Measurements from ENCODE around the gene FOXO6. TPM values are rescaled to one million over a fixed set of nuclear protein-coding genes. Genes with fewer than 3 reads are reported as not detected.
A peak's percentile ranks its signal among the peaks of the same experiment; 100 is the strongest.

FOXO6 gene
- total and polyA plus RNA-seq, 7 experiments from 2014 or later = 0.66 to 1.3 TPM; not detected in 5

- peak overlapping the region; percentile 75 to 92 (median 83) for H3K4me3 Mint-ChIP-seq
- Histone ChIP-seq H3K4me3 (ENCODE audit: low read length) (peak overlapping the region; percentile 17), H3K4me1 (ENCODE audit: control insufficient read depth in 2 of 2, insufficient read depth in 2 of 2, low read length in 2 of 2) (no peaks in the 10 kb centered on the region), H3K27me3 (ENCODE audit: control insufficient read depth in 2 of 2, insufficient read depth in 2 of 2, low read length in 2 of 2) (peaks cover 0 to 9% of the 10 kb centered on the region in 2 donors), H3K9me3 (ENCODE audit: control insufficient read depth in 2 of 3, low read length in 3 of 3) (no peaks in the 10 kb centered on the region), H3K27ac (ENCODE audit: low read depth, low read length) (no peak overlapping the region), H3K36me3 (ENCODE audit: control insufficient read depth in 2 of 3, insufficient read depth in 3 of 3, low read length in 3 of 3) (no peaks in the 10 kb centered on the region)
- H3K4me1 Mint-ChIP-seq = peaks cover 0 to 18% (median 14%) of the 10 kb centered on the region in 7 donors
- peak overlapping the region in 2 of 9 donors; percentile 38 to 73 for H3K27ac Mint-ChIP-seq
- ChIA-PET CTCF (no interaction called here), POLR2A (no interaction called here)
- intact Hi-C loops (cut with micrococcal nuclease) = loop anchor here (1.0 to 2.0 kb wide), 2 partner anchors 21 kb away; partner anchors contain the start of gene FOXO6 (in 2 of the 2)
- peaks cover 0 to 11% (median 0%) of the 10 kb centered on the region in 5 donors for H3K36me3 Mint-ChIP-seq
- H3K9me3 Mint-ChIP-seq = peaks cover 0 to 3% (median 0%) of the 10 kb centered on the region in 11 donors
- DNase-seq (peak in 1 of 9 donors; percentile 43), ATAC-seq (peak; percentile 79)
- H3K27me3 Mint-ChIP-seq = peaks cover 65 to 74% (median 68%) of the 10 kb centered on the region in 5 donors
Observed at GRCh38 chr1:41381692-41382479, 20.7 kb downstream of the FOXO6 start.

DNA sequence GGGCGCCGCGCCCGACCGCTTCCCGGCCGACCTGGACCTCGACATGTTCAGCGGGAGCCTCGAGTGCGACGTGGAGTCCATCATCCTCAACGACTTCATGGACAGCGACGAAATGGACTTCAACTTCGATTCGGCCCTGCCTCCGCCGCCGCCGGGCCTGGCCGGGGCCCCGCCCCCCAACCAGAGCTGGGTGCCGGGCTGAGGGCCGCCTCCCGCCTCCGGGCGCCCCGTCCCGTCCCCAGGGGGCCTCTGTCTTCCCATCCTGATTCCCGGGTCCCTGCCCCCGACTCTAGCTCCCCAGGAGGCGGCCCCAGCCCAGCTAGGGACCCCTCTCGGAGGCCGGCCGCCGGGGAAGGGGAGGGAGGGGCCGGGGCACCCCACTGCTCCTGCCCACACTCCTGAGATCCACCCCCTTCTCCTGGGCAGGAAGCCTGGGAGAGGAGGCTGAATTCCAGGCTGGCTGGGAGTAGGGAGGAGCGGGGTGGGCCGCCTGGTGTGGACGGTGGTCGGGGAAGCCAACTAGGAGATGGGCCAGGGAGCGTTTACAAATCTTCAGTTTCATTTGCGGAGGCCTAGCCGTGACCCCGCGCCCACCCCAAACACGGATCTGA is 21.4 kb downstream of the FOXO6 start:
- no peaks in the 10 kb centered on the region for H3K4me1 ChIP-seq (ENCODE audit: control insufficient read depth in 2 of 2, insufficient read depth in 2 of 2, low read length in 2 of 2)
- no peak overlapping the region for H3K27ac Mint-ChIP-seq

DNA sequence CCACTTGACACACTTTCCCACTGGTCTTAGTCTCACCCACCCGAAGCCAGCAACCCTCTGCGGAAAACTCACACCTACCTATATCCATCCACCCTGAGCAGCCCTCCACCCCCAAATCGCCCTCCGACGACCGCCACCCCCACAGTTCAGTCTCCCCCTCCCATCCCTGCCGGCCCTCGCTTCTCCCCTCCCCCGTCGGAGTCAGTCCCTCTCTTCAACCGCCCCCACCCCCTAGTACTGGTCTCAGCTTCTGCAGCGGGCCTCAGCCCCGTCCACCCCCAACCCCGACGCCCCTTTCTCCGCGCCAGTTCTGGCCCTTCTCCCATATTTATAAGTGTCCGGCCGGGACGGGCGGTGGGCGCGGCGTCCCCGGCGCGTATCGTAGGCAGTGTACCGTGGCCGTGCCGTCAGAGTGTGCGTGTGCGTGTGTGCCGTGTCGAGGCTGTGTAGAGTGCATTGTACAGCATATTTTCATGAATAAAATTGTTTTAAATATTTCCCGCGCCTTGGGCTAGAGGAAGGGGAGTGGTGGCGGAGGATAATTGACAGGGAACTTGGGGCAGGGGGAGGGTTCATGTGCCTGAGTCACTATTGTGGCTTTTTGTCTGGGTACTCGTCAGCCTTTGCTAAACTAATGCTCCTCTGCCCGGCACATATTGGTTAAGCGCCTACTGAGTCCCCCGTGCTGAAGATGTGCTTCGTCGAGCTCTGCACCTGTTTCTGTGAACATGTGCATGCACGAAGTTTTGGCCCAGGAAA is 22.0 kb downstream of the FOXO6 start:
- ATAC-seq = peak; percentile 67
- POLR2A ChIA-PET = no interaction called here
- intact Hi-C loops (cut with micrococcal nuclease) = loop anchor here in 1 of 2 donors (2.0 kb wide), 1 partner anchor 22 kb away; the partner anchor contains the start of gene FOXO6

More for the DNA sequence above, 21.4 kb downstream of the FOXO6 start:
- Histone ChIP-seq H3K27me3 (ENCODE audit: control insufficient read depth in 2 of 2, insufficient read depth in 2 of 2, low read length in 2 of 2) (peaks cover 0 to 9% of the 10 kb centered on the region in 2 donors), H3K4me3 (ENCODE audit: low read length) (no peak overlapping the region), H3K27ac (ENCODE audit: low read depth, low read length) (no peak overlapping the region), H3K36me3 (ENCODE audit: control insufficient read depth in 2 of 3, insufficient read depth in 3 of 3, low read length in 3 of 3) (no peaks in the 10 kb centered on the region), H3K9me3 (ENCODE audit: control insufficient read depth in 2 of 3, low read length in 3 of 3) (no peaks in the 10 kb centered on the region)
- ChIA-PET POLR2A (no interaction called here), CTCF (no interaction called here)
- Mint-ChIP-seq H3K9me3 (peaks cover 0 to 3% (median 0%) of the 10 kb centered on the region in 11 donors), H3K4me1 (peaks cover 0 to 18% (median 14%) of the 10 kb centered on the region in 7 donors), H3K4me3 (peak overlapping the region; percentile 2 to 82 (median 68)), H3K27me3 (peaks cover 61 to 73% (median 71%) of the 10 kb centered on the region in 5 donors), H3K36me3 (peaks cover 0 to 11% (median 0%) of the 10 kb centered on the region in 5 donors)
- ATAC-seq (no peak), DNase-seq (no peak)
- intact Hi-C loops (cut with micrococcal nuclease) = loop anchor here (1.0 to 2.0 kb wide), 2 partner anchors 21 to 22 kb away; partner anchors contain the start of gene FOXO6 (in 2 of the 2)

DNA sequence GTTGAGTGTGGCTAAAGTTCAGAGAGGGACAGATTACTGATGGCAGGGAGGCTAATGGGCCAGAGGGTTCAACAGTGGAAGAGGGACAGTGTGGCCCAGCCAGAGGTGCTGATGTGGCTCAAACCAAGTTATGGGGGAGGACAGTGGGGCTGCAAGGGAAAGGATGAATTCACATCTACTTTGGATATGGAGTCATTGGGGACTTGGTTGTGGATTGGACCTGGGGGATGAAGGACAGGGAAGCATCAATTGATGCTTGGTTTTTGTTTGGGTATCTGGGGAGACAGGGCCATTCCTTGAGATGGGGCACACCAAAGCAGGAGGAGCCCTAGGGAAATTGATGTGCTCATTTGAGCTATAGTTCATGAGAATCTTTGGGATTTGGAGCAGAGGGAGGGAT is 23.3 kb downstream of the FOXO6 start:
- Mint-ChIP-seq H3K27me3 (peaks cover 53 to 64% (median 60%) of the 10 kb centered on the region in 5 donors), H3K4me3 (peak overlapping the region in 1 of 10 donors; percentile 18), H3K9me3 (peaks cover 0 to 3% (median 0%) of the 10 kb centered on the region in 11 donors), H3K27ac (no peak overlapping the region), H3K36me3 (peaks cover 0 to 11% (median 0%) of the 10 kb centered on the region in 5 donors), H3K4me1 (peaks cover 0 to 18% (median 14%) of the 10 kb centered on the region in 7 donors)
- Histone ChIP-seq H3K4me3 (ENCODE audit: low read length) (no peak overlapping the region), H3K9me3 (ENCODE audit: control insufficient read depth in 2 of 3, low read length in 3 of 3) (no peaks in the 10 kb centered on the region), H3K36me3 (ENCODE audit: control insufficient read depth in 2 of 3, insufficient read depth in 3 of 3, low read length in 3 of 3) (no peaks in the 10 kb centered on the region), H3K27ac (ENCODE audit: low read depth, low read length) (no peak overlapping the region), H3K4me1 (ENCODE audit: control insufficient read depth in 2 of 2, insufficient read depth in 2 of 2, low read length in 2 of 2) (no peaks in the 10 kb centered on the region), H3K27me3 (ENCODE audit: control insufficient read depth in 2 of 2, insufficient read depth in 2 of 2, low read length in 2 of 2) (peaks cover 0 to 9% of the 10 kb centered on the region in 2 donors)
- no peak for ATAC-seq
- ChIA-PET CTCF (no interaction called here), POLR2A (no interaction called here)
- intact Hi-C loops (cut with micrococcal nuclease) = no loop called here
- no peak for DNase-seq

More for the DNA sequence above, 22.0 kb downstream of the FOXO6 start:
- Histone ChIP-seq H3K9me3 (ENCODE audit: control insufficient read depth in 2 of 3, low read length in 3 of 3) (no peaks in the 10 kb centered on the region), H3K27ac (ENCODE audit: low read depth, low read length) (no peak overlapping the region), H3K27me3 (ENCODE audit: control insufficient read depth in 2 of 2, insufficient read depth in 2 of 2, low read length in 2 of 2) (peaks cover 0 to 9% of the 10 kb centered on the region in 2 donors), H3K4me3 (ENCODE audit: low read length) (no peak overlapping the region), H3K4me1 (ENCODE audit: control insufficient read depth in 2 of 2, insufficient read depth in 2 of 2, low read length in 2 of 2) (no peaks in the 10 kb centered on the region), H3K36me3 (ENCODE audit: control insufficient read depth in 2 of 3, insufficient read depth in 3 of 3, low read length in 3 of 3) (no peaks in the 10 kb centered on the region)
- peak overlapping the region in 1 of 9 donors; percentile 9 for H3K27ac Mint-ChIP-seq
- H3K27me3 Mint-ChIP-seq = peaks cover 57 to 74% (median 71%) of the 10 kb centered on the region in 5 donors
- peaks cover 0 to 3% (median 0%) of the 10 kb centered on the region in 11 donors for H3K9me3 Mint-ChIP-seq
- peaks cover 0 to 11% (median 0%) of the 10 kb centered on the region in 5 donors for H3K36me3 Mint-ChIP-seq
- H3K4me1 Mint-ChIP-seq = peaks cover 0 to 18% (median 14%) of the 10 kb centered on the region in 7 donors
- peak overlapping the region; percentile 54 to 85 (median 74) for H3K4me3 Mint-ChIP-seq
- DNase-seq = peak in 3 of 9 donors; percentile 35 to 62 (median 48)
- CTCF ChIA-PET = no interaction called here

DNA sequence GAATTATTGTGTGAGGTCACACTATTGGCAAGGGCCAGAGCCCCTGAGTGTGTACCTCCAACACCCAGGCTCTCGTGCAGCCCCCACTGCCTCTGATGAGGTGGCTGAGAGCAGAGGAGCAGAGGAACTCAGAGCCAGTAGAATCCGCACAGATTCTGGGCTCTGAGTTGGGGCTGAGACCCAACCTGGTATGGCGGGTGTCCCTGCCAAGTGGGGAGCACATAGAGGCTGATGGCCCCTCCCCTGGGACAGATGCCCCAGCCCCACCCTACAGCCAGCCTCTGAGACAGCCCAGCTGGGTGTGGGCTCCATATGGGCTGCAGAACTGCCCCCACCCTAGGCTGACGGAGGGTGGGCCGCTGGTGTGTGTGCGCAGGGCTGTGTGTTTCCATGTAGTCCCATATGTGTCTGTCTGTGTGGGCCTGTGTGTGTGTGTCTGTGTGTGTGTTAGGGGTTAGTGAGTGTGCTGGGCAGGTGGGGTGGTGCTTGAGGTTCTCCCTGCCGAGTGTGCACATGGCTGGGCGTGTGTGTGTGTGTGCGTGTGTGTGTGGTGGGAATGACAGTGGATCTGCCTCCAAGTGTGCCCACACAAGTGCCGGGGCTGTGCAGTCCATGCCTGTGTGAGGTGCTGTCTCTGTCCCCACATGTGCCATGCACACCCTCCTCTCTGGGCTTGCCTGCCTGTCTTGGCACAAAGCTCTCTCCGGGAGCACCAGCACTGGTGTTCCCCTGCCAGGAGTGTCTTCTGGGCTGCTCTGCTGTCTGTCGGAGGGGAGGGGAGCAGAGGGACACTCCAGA is 24.4 kb downstream of the FOXO6 start:
- Mint-ChIP-seq H3K4me1 (peaks cover 0 to 15% (median 13%) of the 10 kb centered on the region in 7 donors), H3K27me3 (peaks cover 43 to 53% (median 50%) of the 10 kb centered on the region in 5 donors), H3K9me3 (peaks cover 0 to 3% (median 0%) of the 10 kb centered on the region in 11 donors), H3K36me3 (peaks cover 0 to 11% (median 0%) of the 10 kb centered on the region in 5 donors), H3K27ac (no peak overlapping the region), H3K4me3 (peak overlapping the region in 1 of 10 donors; percentile 30)
- DNase-seq (no peak), ATAC-seq (no peak)
- POLR2A ChIA-PET = no interaction called here
- Histone ChIP-seq H3K4me3 (ENCODE audit: low read length) (no peak overlapping the region), H3K27ac (ENCODE audit: low read depth, low read length) (no peak overlapping the region), H3K27me3 (ENCODE audit: control insufficient read depth in 2 of 2, insufficient read depth in 2 of 2, low read length in 2 of 2) (peaks cover 0 to 5% of the 10 kb centered on the region in 2 donors), H3K36me3 (ENCODE audit: control insufficient read depth in 2 of 3, insufficient read depth in 3 of 3, low read length in 3 of 3) (no peaks in the 10 kb centered on the region), H3K9me3 (ENCODE audit: control insufficient read depth in 2 of 3, low read length in 3 of 3) (no peaks in the 10 kb centered on the region), H3K4me1 (ENCODE audit: control insufficient read depth in 2 of 2, insufficient read depth in 2 of 2, low read length in 2 of 2) (no peaks in the 10 kb centered on the region)
- intact Hi-C loops (cut with micrococcal nuclease) = no loop called here
- CTCF ChIA-PET = no interaction called here

Measured in naive thymus-derived CD4-positive, alpha-beta T cell (primary cell).